Measurements from ENCODE around the gene C3orf18. TPM values are rescaled to one million over a fixed set of nuclear protein-coding genes. Genes with fewer than 3 reads are reported as not detected.

C3orf18 gene
- total and polyA plus RNA-seq, 9 of the 15 experiments (the other 6 are each of a cell fraction or from before 2014, with no cell fraction given), result 0.01 to 2.3 (median 0.94) TPM

GRCh38 chr3:50520849-50521248, 46.7 kb downstream of the C3orf18 start:
- H3K4me3 ChIP-seq, result no peak overlapping the region
- no peaks in the 10 kb centered on the region for H3K9me3 ChIP-seq (replicated peaks; ENCODE audit: control insufficient read depth, insufficient read depth, low read depth, low read length)
- H3K79me2 ChIP-seq (ENCODE audit: control insufficient read depth, insufficient read depth, low read length), result no peaks in the 10 kb centered on the region
- POLR2A ChIA-PET, result no interaction called here
- no peak for TF ChIP-seq ZFP36 (IDR thresholded peaks at IDR 0.05; ENCODE audit: low read depth, low read length, partially characterized antibody)
- no peak for TF ChIP-seq NELFE (IDR thresholded peaks at IDR 0.05; ENCODE audit: insufficient read depth, insufficient read length)
- TF ChIP-seq DMBX1 (CRISPR knock-in tag; IDR thresholded peaks at IDR 0.05; ENCODE audit: borderline replicate concordance), result no peak
- no peak for TF ChIP-seq SRSF1 (IDR thresholded peaks at IDR 0.05; ENCODE audit: low read depth, low read length)
- in situ Hi-C loops (cut with MboI) (no loop called here), intact Hi-C loops (cut with micrococcal nuclease) (no loop called here)
- H3K27ac ChIP-seq (ENCODE audit: extremely low read depth, low read depth, low read length), result no peak overlapping the region
- CTCF ChIA-PET (ENCODE audit: low intra/inter-chr PET ratio), result no interaction called here
- no peaks in the 10 kb centered on the region for H4K20me1 ChIP-seq (replicated peaks; ENCODE audit: control insufficient read depth, insufficient read depth, low read length)
- DNase-seq (ENCODE audit: extremely low read depth in 1 of 4, low spot score in 3 of 4) (no peak), FAIRE-seq (no peak), ATAC-seq (no peak)
- no peak overlapping the region for H3K4me2 ChIP-seq (ENCODE audit: insufficient read depth, low read length)
- H3K36me3 ChIP-seq (ENCODE audit: control insufficient read depth, insufficient read depth, low read length), result no peaks in the 10 kb centered on the region
- 48% methylated on average over 3 of the region's 3 CpGs for WGBS (ENCODE audit: insufficient coverage, low coverage, missing lambda C conversion rate)
- no peaks in the 10 kb centered on the region for H3K27me3 ChIP-seq (ENCODE audit: control insufficient read depth in 2 of 2, insufficient read depth in 2 of 2, low read length in 2 of 2)
- BruUV-seq (replicated peaks), result no TSS peak
- no peaks in the 10 kb centered on the region for H3K9me1 ChIP-seq (ENCODE audit: control insufficient read depth, insufficient read depth, low read length)
- H3K4me1 ChIP-seq (replicated peaks in 1 of 2; ENCODE audit: control insufficient read depth in 2 of 2, insufficient read depth in 2 of 2, low read length in 2 of 2), result peaks cover 0 to 21% of the 10 kb centered on the region in 2 experiments; a peak in 3 of 5 replicates
- H3K9ac ChIP-seq (ENCODE audit: insufficient read depth in 1 of 2, low read depth in 2 of 2, low read length in 2 of 2), result no peak overlapping the region; a peak in 1 of 4 replicates
- no peak overlapping the region for H2AFZ ChIP-seq (ENCODE audit: low read depth, low read length)

DNA sequence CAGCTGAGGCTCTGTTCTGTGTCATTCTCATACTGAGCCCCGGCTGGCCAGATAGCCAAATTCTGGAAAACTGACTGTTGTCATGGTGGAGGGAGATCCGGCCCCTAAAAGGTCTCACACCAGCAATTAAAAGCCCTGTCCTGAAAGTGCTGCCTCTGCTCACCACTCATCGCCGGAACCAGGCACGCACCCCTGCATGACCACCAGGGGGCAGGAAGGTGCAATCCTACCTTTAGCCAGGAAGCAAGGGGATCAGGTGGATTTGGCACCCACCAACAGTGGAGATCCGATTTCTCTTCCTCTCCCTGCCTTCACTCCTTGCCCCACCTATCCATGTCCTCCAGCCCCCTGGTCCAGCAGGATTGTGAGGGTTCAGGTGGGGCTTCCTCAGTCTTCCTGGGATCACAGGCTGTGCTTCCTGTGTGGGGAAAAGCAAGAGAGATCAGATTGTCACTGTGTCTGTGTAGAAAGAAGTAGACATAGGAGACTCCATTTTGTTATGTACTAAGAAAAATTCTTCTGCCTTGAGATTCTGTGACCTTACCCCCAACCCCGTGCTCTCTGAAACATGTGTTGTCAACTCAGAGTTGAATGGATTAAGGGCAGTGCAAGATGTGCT, 48.0 kb downstream of the C3orf18 start:
- Histone ChIP-seq H3K9me1 (ENCODE audit: control insufficient read depth, insufficient read depth, low read length) (no peaks in the 10 kb centered on the region), H3K36me3 (ENCODE audit: control insufficient read depth, insufficient read depth, low read length) (no peaks in the 10 kb centered on the region), H3K4me2 (ENCODE audit: insufficient read depth, low read length) (no peak overlapping the region), H3K9ac (ENCODE audit: insufficient read depth in 1 of 2, low read depth in 2 of 2, low read length in 2 of 2) (no peak overlapping the region), H3K4me3 (no peak overlapping the region), H3K79me2 (ENCODE audit: control insufficient read depth, insufficient read depth, low read length) (no peaks in the 10 kb centered on the region), H4K20me1 (replicated peaks; ENCODE audit: control insufficient read depth, insufficient read depth, low read length) (no peaks in the 10 kb centered on the region), H3K4me1 (replicated peaks in 1 of 2; ENCODE audit: control insufficient read depth in 2 of 2, insufficient read depth in 2 of 2, low read length in 2 of 2) (peaks cover 0 to 14% of the 10 kb centered on the region in 2 experiments; a peak in 3 of 5 replicates), H3K9me3 (replicated peaks; ENCODE audit: control insufficient read depth, insufficient read depth, low read depth, low read length) (no peaks in the 10 kb centered on the region), H3K27ac (ENCODE audit: extremely low read depth, low read depth, low read length) (no peak overlapping the region), H2AFZ (ENCODE audit: low read depth, low read length) (peak overlapping the region; percentile 44; the same call in 1 of the 2 replicates), H3K27me3 (ENCODE audit: control insufficient read depth in 2 of 2, insufficient read depth in 2 of 2, low read length in 2 of 2) (peaks cover 0 to 4% of the 10 kb centered on the region in 2 experiments; a peak in 2 of 5 replicates)
- ATAC-seq (peak; percentile 93), DNase-seq (ENCODE audit: extremely low read depth in 1 of 4, low spot score in 3 of 4) (peak; percentile 71 to 80 (median 74)), FAIRE-seq (peak; percentile 94)
- POLR2A ChIA-PET, result no interaction called here
- BruUV-seq (replicated peaks), result no TSS peak
- in situ Hi-C loops (cut with MboI) (no loop called here), intact Hi-C loops (cut with micrococcal nuclease) (loop anchor here (1.0 kb wide), 1 partner anchor 23 kb away; no protein-coding TSS in a partner anchor)
- 0% methylated on average over 5 of the region's 7 CpGs for WGBS (ENCODE audit: insufficient coverage, low coverage, missing lambda C conversion rate)
- CTCF ChIA-PET (ENCODE audit: low intra/inter-chr PET ratio), result interaction anchor here (0.6 to 1.6 kb wide), 4 partner anchors 23 to 250 kb away, joined by 3 to 11 read pairs (median 4); no protein-coding TSS in a partner anchor
- TF ChIP-seq TFE3 (CRISPR knock-in tag; IDR thresholded peaks at IDR 0.05) (no peak), THRAP3 (IDR thresholded peaks at IDR 0.05; ENCODE audit: borderline replicate concordance) (no peak), NFIC (IDR thresholded peaks at IDR 0.05) (peak; percentile 16; the same call in 1 of the 2 replicates), FOXM1 (IDR thresholded peaks at IDR 0.05; ENCODE audit: low read depth) (no peak), FOXM1 (CRISPR knock-in tag; IDR thresholded peaks at IDR 0.05; ENCODE audit: low read depth) (no peak), ETV5 (CRISPR knock-in tag; IDR thresholded peaks at IDR 0.05; ENCODE audit: low read depth) (0 out of 2 replicates have a peak, but pooled peaks have one; percentile 49), SMAD3 (CRISPR knock-in tag; conservative IDR thresholded peaks at IDR 0.05) (no peak), LEF1 (IDR thresholded peaks at IDR 0.05) (no peak), ZFP36 (IDR thresholded peaks at IDR 0.05; ENCODE audit: low read depth, low read length, partially characterized antibody) (no peak), ESRRA (IDR thresholded peaks at IDR 0.05; ENCODE audit: borderline replicate concordance, low read depth) (no peak), YY1 (IDR thresholded peaks at IDR 0.05; ENCODE audit: borderline replicate concordance in 1 of 3, control insufficient read depth in 1 of 3, extremely low read depth in 1 of 3, insufficient read depth in 3 of 3, insufficient read length in 1 of 3, insufficient replicate concordance in 2 of 3, low read depth in 1 of 3, low read length in 2 of 3) (peak in 1 of 3 experiments; percentile 17)
